ENCODE measurements around the gene UPF2.

- TF ChIP-seq CTCF (IDR thresholded peaks at IDR 0.05; ENCODE audit: low read length) (no peak), EZH2phosphoT487 (IDR thresholded peaks at IDR 0.05; ENCODE audit: low read length) (no peak), EZH2 (optimal IDR thresholded peaks at IDR 0.05; ENCODE audit: low read depth, low read length) (no peak)
Observed at GRCh38 chr10:12045596-12045995, 3.0 kb upstream of the UPF2 start.
